Left ventricle myocardium superior (tissue), 1 donor: ENCODE measurements around the gene RAB13. TPM values are rescaled to one million over a fixed set of nuclear protein-coding genes. Genes with fewer than 3 reads are reported as not detected.
"Not testable (repeated sequence)": the region's sequence is repeated elsewhere in the genome, so short reads cannot be mapped to it uniquely, and the experiment has no call there.

Experiments used
- ATAC-seq: fragments of 200-7000 bp; cut with Tn5 transposase; one replicate; pipeline ENCODE4 v1.9.1; 2020; ENCODE audit warnings: mild to moderate bottlenecking, moderate library complexity
- DNase-seq: peaks from one replicate; pipeline ENCODE4 v3.0.0-alpha.2; 2020
- intact Hi-C: fragments of 100-400 bp; cut with micrococcal nuclease; formaldehyde crosslinking; loops from one replicate; pipeline ENCODE4 v1.11.0; 2022
- total RNA-seq: library from RNA; stranded (reverse); fragmentation: NEBNext Ultra II Directional; extraction: Animal tissue kit (Norgen Biotek cat#: 25700); gene quantifications from one replicate; pipeline ENCODE4 v1.2.1, GENCODE V29; 2021
- donor health status: DM: no; HTN: yes; CAD: no; lungs with severe emphysema.

RAB13 gene
- total RNA-seq, 1 donor from 2014 or later = 55.1 TPM

- DNase-seq, intact Hi-C loops, ATAC-seq: not testable (repeated sequence)
These were observed 4.4 kb downstream of the RAB13 start for GRCh38 chr1:153981735-153982134.

- intact Hi-C loops = loop anchor here (10.0 kb wide), 1 partner anchor 184 kb away; no protein-coding TSS in a partner anchor
- not testable (repeated sequence) for ATAC-seq, DNase-seq
These were observed 7.0 kb downstream of the RAB13 start for GRCh38 chr1:153979091-153979490.

GRCh38 chr1:153978274-153978909 is 7.7 kb downstream of the RAB13 start:
- no peak for ATAC-seq
- intact Hi-C loops = loop anchor here (10.0 kb wide), 1 partner anchor 184 kb away; no protein-coding TSS in a partner anchor
- no peak for DNase-seq

- intact Hi-C loops = loop anchor here (10.0 kb wide), 1 partner anchor 183 kb away; no protein-coding TSS in a partner anchor
- ATAC-seq (peak; percentile 96), DNase-seq (peak; percentile 92)
These were observed 8.6 kb downstream of the RAB13 start, which contains the start of gene JTB for GRCh38 chr1:153977250-153978240. Gene JTB, minus strand, starts transcription at chr1:153977674. Its CDS starts 422 bp downstream, at chr1:153977252.

- DNase-seq (no peak), ATAC-seq (no peak)
- intact Hi-C loops = loop anchor here (10.0 kb wide), 1 partner anchor 182 kb away; no protein-coding TSS in a partner anchor
These were observed 9.3 kb downstream of the RAB13 start for GRCh38 chr1:153976819-153977249.

- DNase-seq (no peak), ATAC-seq (no peak)
- intact Hi-C loops = loop anchor here (10.0 kb wide), 1 partner anchor 179 kb away; no protein-coding TSS in a partner anchor
These were observed 12.6 kb downstream of the RAB13 start for GRCh38 chr1:153973525-153973924.

- DNase-seq (no peak), ATAC-seq (no peak)
- intact Hi-C loops = loop anchor here (10.0 kb wide), 1 partner anchor 178 kb away; no protein-coding TSS in a partner anchor
These were observed 13.1 kb downstream of the RAB13 start for GRCh38 chr1:153973071-153973470.

- ATAC-seq (no peak), DNase-seq (no peak)
- intact Hi-C loops = loop anchor here (10.0 kb wide), 1 partner anchor 176 kb away; no protein-coding TSS in a partner anchor
These were observed 15.8 kb downstream of the RAB13 start for GRCh38 chr1:153970346-153970745.

GRCh38 chr1:153968972-153969371 is 17.2 kb downstream of the RAB13 start:
- DNase-seq (no peak), ATAC-seq (no peak)
- intact Hi-C loops = no loop called here

GRCh38 chr1:153968408-153968807 is 17.7 kb downstream of the RAB13 start:
- ATAC-seq = no peak
- DNase-seq = no peak
- intact Hi-C loops = no loop called here

GRCh38 chr1:153968000-153968363 is 18.2 kb downstream of the RAB13 start:
- ATAC-seq = no peak
- peak; percentile 59 for DNase-seq
- intact Hi-C loops = no loop called here

- intact Hi-C loops = no loop called here
- peak; percentile 93 for DNase-seq
- peak; percentile 84 for ATAC-seq
These were observed 18.8 kb downstream of the RAB13 start, which contains the start of gene CREB3L4 for GRCh38 chr1:153967107-153967999. Gene CREB3L4, plus strand, starts transcription at chr1:153967902. Its CDS starts 624 bp downstream, at chr1:153968526.

GRCh38 chr1:153963850-153964331 is 22.2 kb downstream of the RAB13 start:
- DNase-seq (peak; percentile 62), ATAC-seq (no peak)
- intact Hi-C loops = no loop called here

GRCh38 chr1:153963030-153963849 is 22.9 kb downstream of the RAB13 start, which contains the start of gene SLC39A1:
Gene SLC39A1, minus strand, starts transcription at chr1:153963537. Its CDS starts 822 bp downstream, at chr1:153962715.
- intact Hi-C loops = no loop called here
- peak; percentile 79 for ATAC-seq
- DNase-seq = peak; percentile 99

- no peak for DNase-seq
- ATAC-seq = no peak
- intact Hi-C loops = no loop called here
These were observed 23.8 kb downstream of the RAB13 start for GRCh38 chr1:153962088-153963029.

GRCh38 chr1:153961421-153961820 is 24.7 kb downstream of the RAB13 start:
- no peak for ATAC-seq
- no peak for DNase-seq
- intact Hi-C loops = no loop called here
